Activated CD4-positive, alpha-beta T cell treated with anti-CD3 and anti-CD28 coated beads, Interleukin-2, amount 50 U/mL, for 24 hours (primary cell): ENCODE measurements around the gene MAFB.

Experiments used
- DNase-seq, 2 donors: peaks; one replicate each; pipeline ENCODE4 v3.0.0-alpha.2; 2020; ENCODE audit warnings: low read depth in 1 of 2, low spot score in 1 of 2

Gene MAFB

GRCh38 chr20:40703975-40704530 is 15.0 kb upstream of the MAFB start:
- DNase-seq: no peak

GRCh38 chr20:40702504-40702903 is 13.5 kb upstream of the MAFB start:
- DNase-seq: no peak

GRCh38 chr20:40698744-40699143 is 9.7 kb upstream of the MAFB start:
- DNase-seq: no peak

- DNase-seq: no peak
These were observed 9.2 kb upstream of the MAFB start for GRCh38 chr20:40698281-40698680.

- no peak for DNase-seq
These were observed 8.5 kb upstream of the MAFB start for GRCh38 chr20:40697541-40697940.

- no peak for DNase-seq
These were observed 6.2 kb upstream of the MAFB start for GRCh38 chr20:40695214-40695613.

GRCh38 chr20:40694246-40694645 is 5.2 kb upstream of the MAFB start:
- no peak for DNase-seq

GRCh38 chr20:40692240-40693011 is 3.4 kb upstream of the MAFB start:
- no peak for DNase-seq

- no peak for DNase-seq
These were observed 2.7 kb upstream of the MAFB start for GRCh38 chr20:40691566-40692239.

- no peak for DNase-seq
These were observed 2.0 kb upstream of the MAFB start for GRCh38 chr20:40690836-40691565.

GRCh38 chr20:40689943-40690835 is 1.2 kb upstream of the MAFB start:
- peak; percentile 17 to 49 for DNase-seq

GRCh38 chr20:40688129-40689099 is 622 bp downstream of the MAFB start:
- no peak for DNase-seq

GRCh38 chr20:40687384-40688128 is 1.5 kb downstream of the MAFB start:
- no peak for DNase-seq

- DNase-seq: no peak
These were observed 2.1 kb downstream of the MAFB start for GRCh38 chr20:40686893-40687292.

GRCh38 chr20:40686434-40686882 is 2.6 kb downstream of the MAFB start:
- DNase-seq: no peak

GRCh38 chr20:40685349-40685748 is 3.7 kb downstream of the MAFB start:
- DNase-seq: no peak

GRCh38 chr20:40683894-40684268 is 5.2 kb downstream of the MAFB start:
- no peak for DNase-seq

GRCh38 chr20:40683221-40683893 is 5.7 kb downstream of the MAFB start:
- no peak for DNase-seq
